Measurements from ENCODE around the gene ANKFN1. TPM values are rescaled to one million over a fixed set of nuclear protein-coding genes. Genes with fewer than 3 reads are reported as not detected.

The ANKFN1 gene
- total and polyA plus RNA-seq, 7 donors = 0.12 to 0.55 (median 0.26) TPM; not detected in 3

DNA sequence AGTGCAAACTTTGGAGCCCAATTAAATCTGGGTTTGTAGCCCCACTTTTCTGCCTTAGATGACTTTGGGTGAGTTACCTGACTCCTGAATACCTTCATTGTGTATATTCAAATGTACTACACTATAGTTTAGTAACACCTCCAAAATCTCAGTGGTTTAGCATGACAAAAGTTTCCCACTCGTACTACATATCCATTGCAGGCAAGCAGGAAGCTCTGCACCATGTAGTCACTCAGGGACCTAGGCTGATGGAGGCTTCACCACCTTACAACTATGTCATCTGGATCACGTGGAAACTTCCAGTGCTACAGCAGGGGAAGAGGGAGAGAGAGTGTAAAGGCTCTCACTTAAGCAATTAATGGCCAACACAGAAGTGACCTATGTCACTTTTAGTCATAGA is 14.2 kb downstream of the ANKFN1 start:
- H3K27me3 ChIP-seq = no peaks in the 10 kb centered on the region
- no peak for DNase-seq
- H3K4me1 ChIP-seq = peaks cover 0 to 52% (median 27%) of the 10 kb centered on the region in 4 donors
- no peak overlapping the region for H3K27ac ChIP-seq
- no peak for TF ChIP-seq POLR2A (IDR thresholded peaks at IDR 0.05)
- TF ChIP-seq POLR2AphosphoS5 (IDR thresholded peaks at IDR 0.05) = no peak
- TF ChIP-seq EP300 (IDR thresholded peaks at IDR 0.05) = no peak
- TF ChIP-seq, protein P1, sequence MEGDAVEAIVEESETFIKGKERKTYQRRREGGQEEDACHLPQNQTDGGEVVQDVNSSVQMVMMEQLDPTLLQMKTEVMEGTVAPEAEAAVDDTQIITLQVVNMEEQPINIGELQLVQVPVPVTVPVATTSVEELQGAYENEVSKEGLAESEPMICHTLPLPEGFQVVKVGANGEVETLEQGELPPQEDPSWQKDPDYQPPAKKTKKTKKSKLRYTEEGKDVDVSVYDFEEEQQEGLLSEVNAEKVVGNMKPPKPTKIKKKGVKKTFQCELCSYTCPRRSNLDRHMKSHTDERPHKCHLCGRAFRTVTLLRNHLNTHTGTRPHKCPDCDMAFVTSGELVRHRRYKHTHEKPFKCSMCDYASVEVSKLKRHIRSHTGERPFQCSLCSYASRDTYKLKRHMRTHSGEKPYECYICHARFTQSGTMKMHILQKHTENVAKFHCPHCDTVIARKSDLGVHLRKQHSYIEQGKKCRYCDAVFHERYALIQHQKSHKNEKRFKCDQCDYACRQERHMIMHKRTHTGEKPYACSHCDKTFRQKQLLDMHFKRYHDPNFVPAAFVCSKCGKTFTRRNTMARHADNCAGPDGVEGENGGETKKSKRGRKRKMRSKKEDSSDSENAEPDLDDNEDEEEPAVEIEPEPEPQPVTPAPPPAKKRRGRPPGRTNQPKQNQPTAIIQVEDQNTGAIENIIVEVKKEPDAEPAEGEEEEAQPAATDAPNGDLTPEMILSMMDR (IDR thresholded peaks at IDR 0.05) = no peak
- 73 to 86% methylated on average over 2 of the region's 2 CpGs for WGBS, 2 donors
- intact Hi-C loops (cut with DNase I) = no loop called here
- no peaks in the 10 kb centered on the region for H3K36me3 ChIP-seq
- no peaks in the 10 kb centered on the region for H3K9me3 ChIP-seq
- H3K4me3 ChIP-seq = no peak overlapping the region

DNA sequence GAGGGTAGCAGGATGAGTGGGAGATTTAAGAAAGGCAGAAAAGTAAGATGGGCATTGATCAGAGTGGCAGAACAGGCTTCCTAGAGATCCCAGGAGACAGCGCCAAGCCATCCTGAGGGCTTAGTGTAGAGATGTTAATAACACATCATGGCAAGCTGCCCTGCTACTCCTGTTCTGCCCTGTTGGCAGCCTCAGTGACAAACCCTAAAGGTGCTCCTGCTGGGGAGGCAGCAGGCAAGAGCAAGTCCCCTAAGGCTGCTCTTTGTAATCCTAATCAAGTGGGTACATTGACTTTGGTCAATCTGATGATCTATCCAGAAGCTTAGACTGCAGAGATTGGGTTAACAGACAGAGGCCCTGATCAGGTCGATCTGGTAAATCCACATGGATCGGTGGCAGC is 16.3 kb downstream of the ANKFN1 start:
- intact Hi-C loops (cut with DNase I) = no loop called here

DNA sequence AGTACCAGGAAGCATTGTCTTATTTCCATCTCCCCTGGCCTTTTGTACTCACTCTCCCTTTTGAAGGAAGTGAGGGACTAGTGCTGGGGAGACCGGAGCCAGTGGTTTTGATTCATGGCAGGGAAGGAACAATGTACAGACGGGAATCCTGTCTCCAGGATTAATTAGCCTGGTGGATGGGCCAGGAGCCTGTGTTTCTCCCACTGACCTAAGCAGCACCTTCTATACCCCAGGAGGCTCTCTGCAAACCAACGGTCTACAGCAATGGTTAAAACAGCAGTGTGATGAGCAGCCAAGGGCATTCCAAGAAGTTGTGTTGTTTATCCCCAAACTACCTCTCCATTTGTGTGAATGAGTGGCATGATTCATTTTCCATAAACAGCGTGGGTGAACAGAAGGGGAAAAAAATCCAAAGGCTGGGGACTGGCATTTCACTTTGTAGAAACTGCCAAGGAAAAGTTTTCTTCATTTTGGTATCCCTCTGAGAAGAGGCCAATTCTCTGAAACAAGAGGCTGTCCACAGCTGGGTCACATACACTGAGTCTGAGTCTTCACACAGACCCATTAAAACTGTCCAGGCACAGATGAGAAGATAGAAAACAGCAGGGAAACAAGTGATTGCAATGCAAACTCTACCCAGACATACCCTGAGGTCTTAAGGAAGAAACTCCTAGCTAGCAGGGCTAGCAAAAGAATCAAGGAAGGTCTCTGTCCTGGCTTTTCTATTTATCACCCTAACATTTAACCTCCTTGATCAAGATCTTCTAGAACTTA is 18.1 kb downstream of the ANKFN1 start:
- H3K27ac ChIP-seq = peak overlapping the region in 3 of 4 donors; percentile 35 to 68 (median 64)
- no peaks in the 10 kb centered on the region for H3K27me3 ChIP-seq
- TF ChIP-seq EP300 (IDR thresholded peaks at IDR 0.05) (no peak), POLR2AphosphoS5 (IDR thresholded peaks at IDR 0.05) (peak in 3 of 4 donors; percentile 19 to 56 (median 38))
- WGBS, 2 donors = 73 to 83% methylated on average over 4 of the region's 4 CpGs
- no peaks in the 10 kb centered on the region for H3K36me3 ChIP-seq
- intact Hi-C loops (cut with DNase I) = no loop called here
- peaks cover 0 to 54% (median 44%) of the 10 kb centered on the region in 4 donors for H3K4me1 ChIP-seq
- no peak for DNase-seq
- no peak overlapping the region for H3K4me3 ChIP-seq
- H3K9me3 ChIP-seq = no peaks in the 10 kb centered on the region

More for the DNA sequence above, 16.3 kb downstream of the ANKFN1 start:
- Histone ChIP-seq H3K4me3 (no peak overlapping the region), H3K9me3 (no peaks in the 10 kb centered on the region), H3K27ac (no peak overlapping the region), H3K27me3 (no peaks in the 10 kb centered on the region), H3K4me1 (peaks cover 0 to 53% (median 35%) of the 10 kb centered on the region in 4 donors), H3K36me3 (no peaks in the 10 kb centered on the region)
- TF ChIP-seq POLR2AphosphoS5 (IDR thresholded peaks at IDR 0.05) (no peak), EP300 (IDR thresholded peaks at IDR 0.05) (no peak), POLR2A (IDR thresholded peaks at IDR 0.05) (no peak)
- TF ChIP-seq, protein P1 (IDR thresholded peaks at IDR 0.05) = no peak
- DNase-seq = no peak
- WGBS, 2 donors = 90 to 91% methylated on average over 3 of the region's 3 CpGs

DNA sequence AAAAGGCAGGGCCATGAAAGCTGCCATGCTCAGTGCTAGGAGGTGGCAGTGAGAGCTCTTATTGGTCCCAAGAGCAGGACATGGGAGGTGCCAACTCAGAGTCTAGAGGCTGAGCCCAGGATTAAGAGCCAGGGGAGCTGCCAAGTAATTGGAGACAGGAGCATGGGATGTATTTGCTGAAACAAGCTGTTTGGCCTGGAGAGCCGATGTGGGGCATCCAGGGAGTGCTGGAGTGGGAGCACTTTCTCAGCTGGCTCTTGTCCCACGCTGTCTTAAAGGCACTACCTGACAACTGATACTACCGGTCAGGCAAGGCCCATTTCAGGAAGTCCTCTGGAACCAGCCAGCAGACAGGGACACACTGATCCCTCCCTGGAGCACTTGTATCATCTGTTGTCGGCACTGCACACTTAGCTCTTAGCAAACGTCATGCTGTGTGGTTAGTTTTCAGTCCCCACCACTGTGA is 19.3 kb downstream of the ANKFN1 start:
- Histone ChIP-seq H3K27me3 (no peaks in the 10 kb centered on the region), H3K9me3 (no peaks in the 10 kb centered on the region), H3K4me1 (peaks cover 0 to 58% (median 45%) of the 10 kb centered on the region in 4 donors), H3K4me3 (no peak overlapping the region), H3K27ac (peak overlapping the region; percentile 28 to 68 (median 48)), H3K36me3 (no peaks in the 10 kb centered on the region)
- TF ChIP-seq, protein P1 (IDR thresholded peaks at IDR 0.05) = no peak
- TF ChIP-seq POLR2A (IDR thresholded peaks at IDR 0.05) (no peak), POLR2AphosphoS5 (IDR thresholded peaks at IDR 0.05) (no peak), EP300 (IDR thresholded peaks at IDR 0.05) (no peak)
- peak; percentile 67 for DNase-seq
- intact Hi-C loops (cut with DNase I) = no loop called here
- WGBS, 2 donors = 51 to 68% methylated on average over 5 of the region's 5 CpGs

DNA sequence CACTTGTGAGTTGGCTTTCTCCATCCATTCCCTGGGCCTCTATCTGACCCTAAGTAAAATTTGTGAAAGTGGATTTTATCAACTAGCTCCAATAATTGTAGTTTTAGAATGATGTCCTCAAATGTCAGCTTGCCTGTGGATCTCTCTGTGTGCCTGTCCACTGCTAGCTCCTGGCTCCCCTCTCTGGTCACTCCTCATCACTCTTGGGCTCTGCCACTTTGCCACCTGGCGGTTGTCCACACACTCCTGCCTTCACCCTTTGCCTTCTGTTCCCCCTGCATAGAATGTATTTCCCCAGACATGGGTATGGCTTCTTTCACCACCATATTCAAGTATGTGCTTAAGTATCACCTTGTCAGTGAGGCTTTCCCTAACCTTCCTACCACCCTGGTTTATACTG is 19.8 kb downstream of the ANKFN1 start:
- WGBS, 2 donors = 89 to 97% methylated on average over 1 of the region's 1 CpG
- Histone ChIP-seq H3K4me3 (no peak overlapping the region), H3K27me3 (no peaks in the 10 kb centered on the region), H3K4me1 (peaks cover 0 to 58% (median 45%) of the 10 kb centered on the region in 4 donors), H3K27ac (peak overlapping the region; percentile 28 to 68 (median 48)), H3K36me3 (no peaks in the 10 kb centered on the region), H3K9me3 (no peaks in the 10 kb centered on the region)
- no peak for DNase-seq
- TF ChIP-seq, protein P1 (IDR thresholded peaks at IDR 0.05) = no peak
- TF ChIP-seq POLR2A (IDR thresholded peaks at IDR 0.05) = no peak
- no peak for TF ChIP-seq POLR2AphosphoS5 (IDR thresholded peaks at IDR 0.05)
- TF ChIP-seq EP300 (IDR thresholded peaks at IDR 0.05) = no peak
- intact Hi-C loops (cut with DNase I) = no loop called here
